Esophagus (tissue), 2 donors: Measurements from ENCODE around the gene UQCRHL. TPM values are rescaled to one million over a fixed set of nuclear protein-coding genes. Genes with fewer than 3 reads are reported as not detected.

Experiments
- H3K27ac ChIP-seq, 2 donors: one replicate each; pipeline ENCODE4 v1.5.1; 2013; ENCODE audit warnings: low read depth in 2 of 2, mild to moderate bottlenecking in 2 of 2, inconsistent platforms in 1 of 2, low read length in 1 of 2, moderate library complexity in 1 of 2
- H3K27me3 ChIP-seq, 2 donors: one replicate each; pipeline ENCODE4 v1.6.1; 2013; ENCODE audit warnings: low read length in 2 of 2, control low read depth in 1 of 2, mild to moderate bottlenecking in 1 of 2; ENCODE audit not compliant: insufficient read depth in 2 of 2, control insufficient read depth in 1 of 2
- H3K36me3 ChIP-seq, 2 donors: one replicate each; pipeline ENCODE4 v1.6.1; 2013; ENCODE audit warnings: low read length in 1 of 2; ENCODE audit not compliant: control insufficient read depth in 2 of 2, insufficient read depth in 2 of 2
- H3K4me1 ChIP-seq, 2 donors: one replicate each; pipeline ENCODE4 v1.6.1; 2013; ENCODE audit warnings: low read length in 1 of 2; ENCODE audit not compliant: control insufficient read depth in 2 of 2, insufficient read depth in 2 of 2
- H3K4me3 ChIP-seq, 2 donors: one replicate each; pipeline ENCODE4 v1.5.1; 2013; ENCODE audit warnings: low read length in 2 of 2, mild to moderate bottlenecking in 2 of 2, low read depth in 1 of 2, moderate library complexity in 1 of 2
- H3K9me3 ChIP-seq, 2 donors: one replicate each; pipeline ENCODE4 v1.6.1; 2013; ENCODE audit warnings: mild to moderate bottlenecking in 2 of 2, low read depth in 1 of 2, low read length in 1 of 2, moderate library complexity in 1 of 2; ENCODE audit not compliant: control insufficient read depth in 2 of 2, insufficient read depth in 1 of 2
- WGBS, 2 donors: extraction: QIAGEN DNeasy Blood & Tissue Kit; methylation state at CpG; one replicate each; pipeline ENCODE4 v1.1.7; 2013; 5-methylcytosine and 5-hydroxymethylcytosine counted together
- polyA plus RNA-seq, 2 donors: library from polyadenylated mRNA; stranded (reverse); fragments of 200-250 nt; gene quantifications; one replicate each; pipeline ENCODE4 v1.2.3, GENCODE V29; 2013
- donor health status: healthy with polysubstance abuse.
- donor health status: Bipolar disorder and iron deficiency.

The UQCRHL gene
- polyA plus RNA-seq, 2 donors = 1.9 to 2.0 TPM

DNA sequence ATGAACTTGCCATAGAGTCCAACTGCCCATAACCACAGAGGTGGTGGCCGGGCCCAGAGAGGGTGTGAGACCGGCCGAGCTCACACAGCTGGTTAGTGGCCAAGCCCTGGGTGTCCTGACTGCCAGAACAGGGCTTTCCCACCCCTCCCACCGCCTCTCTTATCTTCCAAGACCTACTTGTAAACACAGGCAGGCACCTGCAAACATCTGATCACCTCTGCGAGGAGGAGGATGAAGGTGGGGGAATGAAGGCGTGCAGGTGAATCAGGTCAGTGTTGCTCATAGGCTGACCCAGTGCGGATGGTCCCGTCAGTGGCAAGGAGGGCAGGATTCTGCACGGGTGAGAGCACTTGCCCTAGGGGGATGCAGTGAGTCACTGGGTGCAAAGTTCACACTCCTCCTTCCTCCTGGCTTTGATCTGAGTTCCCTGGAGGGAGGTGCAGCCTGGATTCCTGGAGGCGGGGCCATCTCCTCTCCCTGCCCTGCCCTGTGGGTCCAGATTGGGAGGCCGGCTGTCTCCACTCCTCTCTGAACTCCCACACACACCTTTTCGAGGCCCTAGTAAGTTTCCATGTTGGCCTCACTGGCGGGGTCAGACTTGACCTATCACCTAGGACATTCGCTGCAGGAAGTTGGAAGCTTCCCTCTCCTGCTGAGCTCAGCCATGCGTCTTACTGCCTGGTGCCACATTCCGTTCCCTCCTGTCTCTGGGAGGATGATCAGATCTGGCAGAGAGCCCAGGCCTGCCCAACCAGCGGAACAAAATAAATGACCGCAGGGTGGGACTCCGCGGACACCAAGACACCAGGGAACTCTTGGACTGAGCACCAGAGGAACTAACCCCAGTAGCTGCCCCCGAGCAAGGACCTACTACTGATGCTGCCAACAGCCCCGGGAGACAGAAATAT lies 7.3 kb downstream of the UQCRHL start:
- 30 to 32% methylated on average over 21 to 22 of the region's 22 CpGs for WGBS, 2 donors
- Histone ChIP-seq H3K27ac (peak overlapping the region; percentile 81 to 94), H3K4me3 (no peak overlapping the region), H3K4me1 (peaks cover 3 to 25% of the 10 kb centered on the region in 2 donors), H3K9me3 (no peaks in the 10 kb centered on the region), H3K36me3 (no peaks in the 10 kb centered on the region), H3K27me3 (no peaks in the 10 kb centered on the region)

DNA sequence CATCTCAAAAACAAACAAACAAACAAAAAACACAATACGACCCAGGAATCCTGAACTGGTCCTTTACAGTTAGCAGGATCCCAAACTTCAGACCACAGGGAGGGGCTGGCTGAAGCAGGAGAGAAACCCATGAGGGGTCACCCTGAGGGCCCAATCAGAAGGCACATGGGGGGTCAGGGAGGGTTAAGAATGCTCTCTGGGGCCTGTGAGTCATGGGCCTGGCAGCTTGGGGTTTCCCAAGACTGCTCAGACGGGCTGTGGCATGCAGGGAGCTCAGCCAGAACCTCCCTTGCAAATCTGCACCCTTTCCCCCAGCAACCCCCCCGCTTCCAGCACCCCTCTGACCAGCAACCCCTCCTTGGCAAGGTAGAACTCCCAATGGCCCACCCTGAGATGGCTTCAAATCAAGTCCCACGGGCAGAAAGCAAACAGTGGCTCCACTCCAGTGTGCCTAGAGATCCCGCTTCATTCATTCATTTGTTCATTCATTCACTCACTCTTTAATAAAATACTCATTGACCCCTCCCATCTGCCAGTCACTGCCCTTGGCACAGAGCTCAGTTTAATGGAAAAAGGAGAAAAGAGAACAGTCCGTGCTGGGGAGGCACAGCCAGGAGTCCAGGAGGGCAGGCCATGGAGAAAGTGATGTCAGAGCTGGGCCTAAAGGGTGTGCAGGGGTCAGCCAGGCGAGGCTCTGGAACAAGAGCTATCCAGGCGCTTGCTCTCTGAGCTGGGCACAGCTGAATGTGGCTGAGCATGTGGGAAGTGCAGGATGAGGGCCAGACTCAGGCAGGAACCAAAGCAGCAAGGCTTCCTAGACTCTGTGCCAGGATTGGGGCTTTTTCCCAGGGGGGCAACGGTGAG lies 8.2 kb downstream of the UQCRHL start:
- H3K4me3 ChIP-seq = no peak overlapping the region
- peak overlapping the region; percentile 81 to 94 for H3K27ac ChIP-seq
- WGBS, 2 donors = 20 to 33% methylated on average over 9 of the region's 9 CpGs
- H3K4me1 ChIP-seq = peaks cover 3 to 25% of the 10 kb centered on the region in 2 donors
- H3K36me3 ChIP-seq = no peaks in the 10 kb centered on the region
- no peaks in the 10 kb centered on the region for H3K27me3 ChIP-seq
- H3K9me3 ChIP-seq = no peaks in the 10 kb centered on the region

DNA sequence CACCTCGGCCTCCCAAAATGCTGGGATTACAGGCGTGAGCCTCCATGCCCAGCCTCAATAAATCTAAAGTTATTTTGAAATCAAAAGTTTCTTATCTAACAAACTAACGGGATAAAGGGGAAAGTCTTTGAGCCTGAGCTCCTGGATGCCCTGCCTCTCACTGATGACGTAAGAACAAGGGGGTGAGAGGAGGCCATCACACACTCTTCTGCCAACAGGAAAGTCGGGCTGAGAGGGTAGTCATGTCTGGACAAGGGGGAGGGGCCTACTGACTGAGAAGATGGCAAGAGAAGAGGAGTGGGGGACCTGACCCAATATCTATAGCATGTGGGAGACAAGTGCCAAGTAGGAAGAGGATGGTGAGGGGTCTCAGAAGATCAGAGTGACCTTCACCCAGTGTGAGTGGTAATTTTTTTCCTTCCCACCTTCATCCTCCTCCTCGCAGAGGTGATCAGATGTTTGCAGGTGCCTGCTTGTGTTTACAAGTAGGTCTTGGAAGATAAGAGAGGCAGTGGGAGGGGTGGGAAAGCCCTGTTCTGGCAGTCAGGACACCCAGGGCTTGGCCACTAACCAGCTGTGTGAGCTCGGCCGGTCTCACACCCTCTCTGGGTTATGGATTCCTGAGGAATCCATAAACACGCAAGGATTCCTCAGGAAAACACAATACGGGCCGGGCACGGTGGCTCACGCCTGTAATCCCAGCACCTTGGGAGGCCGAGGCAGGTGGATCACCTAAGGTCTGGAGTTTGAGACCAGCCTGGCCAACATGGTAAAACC lies 9.6 kb downstream of the UQCRHL start:
- Histone ChIP-seq H3K4me1 (peaks cover 3 to 25% of the 10 kb centered on the region in 2 donors), H3K4me3 (no peak overlapping the region)
- 61 to 74% methylated on average over 14 of the region's 14 CpGs for WGBS, 2 donors

GRCh38 chr1:15796086-15796462 lies 11.4 kb downstream of the UQCRHL start:
- Histone ChIP-seq H3K27ac (peak overlapping the region; percentile 52 to 74), H3K4me3 (no peak overlapping the region), H3K4me1 (peaks cover 3 to 30% of the 10 kb centered on the region in 2 donors), H3K36me3 (no peaks in the 10 kb centered on the region), H3K9me3 (no peaks in the 10 kb centered on the region), H3K27me3 (no peaks in the 10 kb centered on the region)
- WGBS, 2 donors = 85 to 92% methylated on average over 2 of the region's 2 CpGs

More for the DNA sequence above, 9.6 kb downstream of the UQCRHL start:
- Histone ChIP-seq H3K36me3 (no peaks in the 10 kb centered on the region), H3K9me3 (no peaks in the 10 kb centered on the region), H3K27ac (peak overlapping the region in 1 of 2 donors; percentile 45), H3K27me3 (no peaks in the 10 kb centered on the region)

DNA sequence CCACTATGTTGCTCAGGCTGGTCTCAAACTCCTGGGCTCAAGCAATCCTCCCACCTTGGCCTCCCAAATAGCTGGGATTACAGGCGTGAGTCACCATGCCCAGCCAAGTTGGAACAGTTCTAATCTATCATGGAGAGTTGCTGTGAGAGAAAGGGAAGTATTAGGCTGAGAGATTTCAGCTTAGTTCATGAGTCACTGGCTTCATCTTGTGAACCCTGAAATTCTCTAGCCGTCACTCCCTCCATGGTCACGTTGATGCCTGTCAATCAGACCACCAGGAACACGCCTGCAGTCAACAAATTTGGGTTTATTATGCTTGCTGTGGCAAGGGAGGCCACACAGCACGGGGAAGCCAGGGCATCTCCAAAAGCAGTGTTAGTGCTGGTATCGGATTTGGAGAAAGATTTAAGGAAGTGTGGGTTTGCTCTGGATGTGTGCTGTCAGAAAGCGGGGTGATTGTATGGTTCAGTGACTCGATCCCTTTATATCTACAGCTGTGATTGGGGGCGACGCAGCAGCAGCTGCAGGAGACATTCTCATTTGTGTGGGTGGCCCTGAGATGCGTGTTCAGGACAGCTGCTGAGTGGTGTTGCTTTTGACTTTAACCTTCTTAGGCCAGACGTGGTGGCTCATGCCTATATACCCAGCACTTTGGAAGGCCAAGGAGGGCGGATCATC lies 18.7 kb downstream of the UQCRHL start:
- H3K36me3 ChIP-seq = peaks cover 0 to 4% of the 10 kb centered on the region in 2 donors
- WGBS, 2 donors = 62 to 63% methylated on average over 13 of the region's 13 CpGs
- peak overlapping the region; percentile 50 to 59 for H3K27ac ChIP-seq

GRCh38 chr1:15786581-15786980 lies 20.9 kb downstream of the UQCRHL start:
- peaks cover 0 to 4% of the 10 kb centered on the region in 2 donors for H3K36me3 ChIP-seq
- H3K4me1 ChIP-seq = peaks cover 0 to 6% of the 10 kb centered on the region in 2 donors
- no peaks in the 10 kb centered on the region for H3K27me3 ChIP-seq
- H3K4me3 ChIP-seq = no peak overlapping the region
- no peaks in the 10 kb centered on the region for H3K9me3 ChIP-seq
- WGBS, 2 donors = 49 to 56% methylated on average over 10 of the region's 10 CpGs
- H3K27ac ChIP-seq = peak overlapping the region in 1 of 2 donors; percentile 36

More for the DNA sequence above, 18.7 kb downstream of the UQCRHL start:
- Histone ChIP-seq H3K4me3 (no peak overlapping the region), H3K27me3 (no peaks in the 10 kb centered on the region), H3K9me3 (no peaks in the 10 kb centered on the region), H3K4me1 (peaks cover 0 to 10% of the 10 kb centered on the region in 2 donors)

DNA sequence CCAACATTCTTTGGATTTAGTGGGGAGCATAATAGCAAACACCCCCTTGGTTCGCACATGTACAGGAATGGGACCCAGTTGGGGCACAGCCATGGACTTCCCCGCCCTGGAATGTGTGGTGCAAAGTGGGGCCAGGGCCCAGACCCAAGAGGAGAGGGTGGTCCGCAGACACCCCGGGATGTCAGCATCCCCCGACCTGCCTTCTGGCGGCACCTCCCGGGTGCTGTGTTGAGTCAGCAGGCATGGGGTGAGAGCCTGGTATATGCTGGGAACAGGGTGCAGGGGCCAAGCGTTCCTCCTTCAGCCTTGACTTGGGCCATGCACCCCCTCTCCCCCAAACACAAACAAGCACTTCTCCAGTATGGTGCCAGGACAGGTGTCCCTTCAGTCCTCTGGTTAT lies 21.8 kb downstream of the UQCRHL start:
- no peaks in the 10 kb centered on the region for H3K27me3 ChIP-seq
- H3K27ac ChIP-seq = no peak overlapping the region
- H3K4me3 ChIP-seq = no peak overlapping the region
- 92 to 93% methylated on average over 8 of the region's 8 CpGs for WGBS, 2 donors
- peaks cover 0 to 8% of the 10 kb centered on the region in 2 donors for H3K4me1 ChIP-seq
- peaks cover 0 to 4% of the 10 kb centered on the region in 2 donors for H3K36me3 ChIP-seq
- H3K9me3 ChIP-seq = no peaks in the 10 kb centered on the region

- 92 to 96% methylated on average over 7 of the region's 7 CpGs for WGBS, 2 donors
- Histone ChIP-seq H3K4me3 (no peak overlapping the region), H3K4me1 (peaks cover 0 to 3% of the 10 kb centered on the region in 2 donors), H3K27ac (no peak overlapping the region), H3K9me3 (no peaks in the 10 kb centered on the region), H3K27me3 (no peaks in the 10 kb centered on the region), H3K36me3 (peaks cover 8 to 9% of the 10 kb centered on the region in 2 donors)
Observed at GRCh38 chr1:15777909-15778707, 29.3 kb downstream of the UQCRHL start.
